HG03039 (cell line): ENCODE data around the gene ADGRA1.
"Not testable (repeated sequence)": the region's sequence is repeated elsewhere in the genome, so short reads cannot be mapped to it uniquely, and the experiment has no call there.

Experiments used
- ATAC-seq: cut with Tn5 transposase; IDR thresholded peaks from one replicate; pipeline ENCODE4 v1.9.1; 2021; ENCODE audit warnings: mild to moderate bottlenecking, moderate library complexity; ENCODE audit not compliant: unreplicated experiment

The ADGRA1 gene

GRCh38 chr10:133141144-133141957 lies 53.6 kb downstream of the ADGRA1 start:
- no peak for ATAC-seq

GRCh38 chr10:133141958-133142340 lies 54.2 kb downstream of the ADGRA1 start:
- no peak for ATAC-seq

- no peak for ATAC-seq
These were observed 54.9 kb downstream of the ADGRA1 start for GRCh38 chr10:133142523-133143199.

- no peak for ATAC-seq
These were observed 55.4 kb downstream of the ADGRA1 start for GRCh38 chr10:133143200-133143533.

- ATAC-seq: no peak
These were observed 55.8 kb downstream of the ADGRA1 start for GRCh38 chr10:133143546-133143945.

GRCh38 chr10:133144771-133145170 lies 57.0 kb downstream of the ADGRA1 start:
- ATAC-seq: no peak

GRCh38 chr10:133150226-133150625 lies 62.5 kb downstream of the ADGRA1 start:
- no peak for ATAC-seq

GRCh38 chr10:133150656-133151055 lies 62.9 kb downstream of the ADGRA1 start:
- no peak for ATAC-seq

GRCh38 chr10:133151071-133151470 lies 63.3 kb downstream of the ADGRA1 start:
- not testable (repeated sequence) for ATAC-seq

- ATAC-seq: no peak
These were observed 63.8 kb downstream of the ADGRA1 start for GRCh38 chr10:133151543-133151972.

- no peak for ATAC-seq
These were observed 66.7 kb downstream of the ADGRA1 start for GRCh38 chr10:133154411-133154810.

GRCh38 chr10:133154996-133155778 lies 67.5 kb downstream of the ADGRA1 start:
- no peak for ATAC-seq

- no peak for ATAC-seq
These were observed 69.2 kb downstream of the ADGRA1 start for GRCh38 chr10:133156674-133157579.

- no peak for ATAC-seq
These were observed 70.1 kb downstream of the ADGRA1 start for GRCh38 chr10:133157662-133158436.

GRCh38 chr10:133158437-133158755 lies 70.7 kb downstream of the ADGRA1 start:
- no peak for ATAC-seq

- no peak for ATAC-seq
These were observed 71.3 kb downstream of the ADGRA1 start for GRCh38 chr10:133158756-133159610.

- ATAC-seq: no peak
These were observed 71.9 kb downstream of the ADGRA1 start for GRCh38 chr10:133159611-133159949.

GRCh38 chr10:133159950-133160825 lies 72.5 kb downstream of the ADGRA1 start, which contains the start of gene KNDC1:
KNDC1 (plus strand) TSS chr10:133160219; CDS start chr10:133160468, 249 bp downstream.
- ATAC-seq: no peak
